ENCODE measurements around the gene EHBP1L1.

GRCh38 chr11:65619281-65619928 is 43.6 kb downstream of the EHBP1L1 start:
- TF ChIP-seq POLR2A (IDR thresholded peaks at IDR 0.05; ENCODE audit: low read depth, low read length) (0 out of 2 replicates have a peak, but pooled peaks have one; percentile 36), PAX5 (IDR thresholded peaks at IDR 0.05; ENCODE audit: insufficient read depth, low read length, severe bottlenecking) (no peak), TAF1 (IDR thresholded peaks at IDR 0.05; ENCODE audit: low read depth, low read length) (no peak)

All from GM12891 (cell line).